ENCODE measurements around the gene VMAC.

The VMAC gene

DNA sequence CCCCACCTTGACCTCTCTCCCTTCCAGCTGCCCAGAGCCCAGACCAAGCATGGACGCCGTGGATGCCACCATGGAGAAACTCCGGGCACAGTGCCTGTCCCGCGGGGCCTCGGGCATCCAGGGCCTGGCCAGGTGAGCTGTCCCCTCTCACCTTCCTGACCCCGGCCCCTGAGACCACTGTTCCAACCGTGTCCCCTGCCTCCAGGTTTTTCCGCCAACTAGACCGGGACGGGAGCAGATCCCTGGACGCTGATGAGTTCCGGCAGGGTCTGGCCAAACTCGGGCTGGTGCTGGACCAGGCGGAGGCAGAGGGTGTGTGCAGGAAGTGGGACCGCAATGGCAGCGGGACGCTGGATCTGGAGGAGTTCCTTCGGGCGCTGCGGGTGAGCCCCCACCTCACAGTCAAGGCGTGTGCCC lies 9.7 kb downstream of the VMAC start:
- Histone ChIP-seq H3K27me3 (ENCODE audit: control insufficient read depth, low read length) (no peaks in the 10 kb centered on the region), H3K4me1 (ENCODE audit: control insufficient read depth, low read length) (no peaks in the 10 kb centered on the region), H3K9me3 (ENCODE audit: control insufficient read depth, insufficient read depth, low read length) (no peaks in the 10 kb centered on the region), H3K36me3 (ENCODE audit: control insufficient read depth, low read length) (peaks cover 34% of the 10 kb centered on the region), H3K9me2 (replicated peaks; ENCODE audit: control insufficient read depth, low read length) (no peaks in the 10 kb centered on the region), H3F3A (ENCODE audit: control insufficient read depth, insufficient read depth) (no peaks in the 10 kb centered on the region), H4K20me1 (ENCODE audit: control insufficient read depth, insufficient read depth, low read depth, low read length) (no peaks in the 10 kb centered on the region), H3K79me2 (ENCODE audit: control insufficient read depth, low read length) (no peaks in the 10 kb centered on the region), H3K4me2 (ENCODE audit: low read length) (no peak overlapping the region), H3K4me3 (ENCODE audit: low read length) (no peak overlapping the region), H3K27ac (ENCODE audit: low read depth, low read length) (no peak overlapping the region)
- TF ChIP-seq, protein P1, sequence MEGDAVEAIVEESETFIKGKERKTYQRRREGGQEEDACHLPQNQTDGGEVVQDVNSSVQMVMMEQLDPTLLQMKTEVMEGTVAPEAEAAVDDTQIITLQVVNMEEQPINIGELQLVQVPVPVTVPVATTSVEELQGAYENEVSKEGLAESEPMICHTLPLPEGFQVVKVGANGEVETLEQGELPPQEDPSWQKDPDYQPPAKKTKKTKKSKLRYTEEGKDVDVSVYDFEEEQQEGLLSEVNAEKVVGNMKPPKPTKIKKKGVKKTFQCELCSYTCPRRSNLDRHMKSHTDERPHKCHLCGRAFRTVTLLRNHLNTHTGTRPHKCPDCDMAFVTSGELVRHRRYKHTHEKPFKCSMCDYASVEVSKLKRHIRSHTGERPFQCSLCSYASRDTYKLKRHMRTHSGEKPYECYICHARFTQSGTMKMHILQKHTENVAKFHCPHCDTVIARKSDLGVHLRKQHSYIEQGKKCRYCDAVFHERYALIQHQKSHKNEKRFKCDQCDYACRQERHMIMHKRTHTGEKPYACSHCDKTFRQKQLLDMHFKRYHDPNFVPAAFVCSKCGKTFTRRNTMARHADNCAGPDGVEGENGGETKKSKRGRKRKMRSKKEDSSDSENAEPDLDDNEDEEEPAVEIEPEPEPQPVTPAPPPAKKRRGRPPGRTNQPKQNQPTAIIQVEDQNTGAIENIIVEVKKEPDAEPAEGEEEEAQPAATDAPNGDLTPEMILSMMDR (IDR thresholded peaks at IDR 0.05; ENCODE audit: low read depth, low read length, poor library complexity, severe bottlenecking) = no peak
- TF ChIP-seq EZH2phosphoT487 (IDR thresholded peaks at IDR 0.05; ENCODE audit: borderline replicate concordance, low read length) = no peak

DNA sequence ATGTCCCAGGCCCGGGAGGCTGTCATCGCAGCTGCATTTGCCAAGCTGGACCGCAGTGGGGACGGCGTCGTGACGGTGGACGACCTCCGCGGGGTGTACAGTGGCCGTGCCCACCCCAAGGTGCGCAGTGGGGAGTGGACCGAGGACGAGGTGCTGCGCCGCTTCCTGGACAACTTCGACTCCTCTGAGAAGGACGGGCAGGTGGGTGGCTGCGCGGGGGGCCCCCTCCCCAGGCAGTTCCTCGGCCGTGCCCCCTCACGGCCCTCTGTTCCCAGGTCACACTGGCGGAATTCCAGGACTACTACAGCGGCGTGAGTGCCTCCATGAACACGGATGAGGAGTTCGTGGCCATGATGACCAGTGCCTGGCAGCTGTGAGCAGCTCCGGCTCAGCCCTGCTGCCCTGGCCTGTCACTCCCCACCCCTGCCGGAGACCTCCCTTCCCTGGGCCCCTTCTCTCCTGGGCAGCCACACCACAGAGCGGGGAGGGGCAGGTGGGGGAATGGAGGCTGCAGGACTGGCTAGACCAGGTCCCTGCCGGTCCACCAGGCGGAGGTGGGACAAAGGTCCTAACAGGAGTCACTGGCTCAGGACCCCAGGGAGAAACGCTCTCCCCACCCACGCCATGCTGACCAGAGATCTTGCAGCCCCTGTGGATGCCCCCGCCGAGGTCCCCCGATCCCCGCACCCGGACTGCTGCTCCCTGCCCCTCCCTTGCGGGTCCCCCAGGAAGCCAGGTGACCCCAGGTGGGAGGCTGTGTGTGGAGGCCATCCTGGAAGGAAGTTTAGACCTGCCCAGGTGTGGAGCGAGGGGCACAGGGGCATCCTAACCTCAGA lies 10.5 kb downstream of the VMAC start:
- H3K27me3 ChIP-seq (ENCODE audit: control insufficient read depth, low read length) = no peaks in the 10 kb centered on the region
- no peaks in the 10 kb centered on the region for H4K20me1 ChIP-seq (ENCODE audit: control insufficient read depth, insufficient read depth, low read depth, low read length)
- no peak overlapping the region for H3K27ac ChIP-seq (ENCODE audit: low read depth, low read length)
- no peaks in the 10 kb centered on the region for H3K9me2 ChIP-seq (replicated peaks; ENCODE audit: control insufficient read depth, low read length)
- no peaks in the 10 kb centered on the region for H3K9me3 ChIP-seq (ENCODE audit: control insufficient read depth, insufficient read depth, low read length)
- TF ChIP-seq EZH2phosphoT487 (IDR thresholded peaks at IDR 0.05; ENCODE audit: borderline replicate concordance, low read length) = no peak
- H3K4me3 ChIP-seq (ENCODE audit: low read length) = no peak overlapping the region
- no peak overlapping the region for H3K4me2 ChIP-seq (ENCODE audit: low read length)
- H3K36me3 ChIP-seq (ENCODE audit: control insufficient read depth, low read length) = peaks cover 40% of the 10 kb centered on the region
- no peaks in the 10 kb centered on the region for H3F3A ChIP-seq (ENCODE audit: control insufficient read depth, insufficient read depth)
- H3K79me2 ChIP-seq (ENCODE audit: control insufficient read depth, low read length) = no peaks in the 10 kb centered on the region
- H3K4me1 ChIP-seq (ENCODE audit: control insufficient read depth, low read length) = no peaks in the 10 kb centered on the region

DNA sequence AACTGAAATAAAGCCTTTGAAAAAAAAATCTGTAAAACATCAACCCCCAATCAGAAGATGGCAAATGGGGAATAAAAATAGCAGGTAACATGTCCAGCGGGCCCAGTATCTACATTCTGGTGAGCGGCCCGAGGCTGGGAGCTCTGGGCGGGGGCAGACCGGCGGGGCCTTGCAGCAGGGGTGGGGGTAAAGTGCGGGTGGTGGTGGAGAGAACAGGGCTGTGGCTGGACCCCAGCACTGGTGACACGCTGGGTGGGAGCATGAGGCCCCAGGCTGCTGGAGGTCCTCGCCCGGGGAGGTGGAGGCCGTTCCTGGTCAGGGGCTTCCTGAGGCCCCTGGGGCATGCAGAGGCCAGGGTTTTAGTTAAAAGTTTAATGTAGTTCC lies 11.1 kb downstream of the VMAC start:
- Histone ChIP-seq H3F3A (ENCODE audit: control insufficient read depth, insufficient read depth) (no peaks in the 10 kb centered on the region), H3K79me2 (ENCODE audit: control insufficient read depth, low read length) (no peaks in the 10 kb centered on the region), H3K27ac (ENCODE audit: low read depth, low read length) (no peak overlapping the region), H3K4me2 (ENCODE audit: low read length) (no peak overlapping the region), H3K36me3 (ENCODE audit: control insufficient read depth, low read length) (peaks cover 40% of the 10 kb centered on the region), H3K9me3 (ENCODE audit: control insufficient read depth, insufficient read depth, low read length) (no peaks in the 10 kb centered on the region), H3K4me1 (ENCODE audit: control insufficient read depth, low read length) (no peaks in the 10 kb centered on the region), H3K4me3 (ENCODE audit: low read length) (no peak overlapping the region), H3K9me2 (replicated peaks; ENCODE audit: control insufficient read depth, low read length) (no peaks in the 10 kb centered on the region), H4K20me1 (ENCODE audit: control insufficient read depth, insufficient read depth, low read depth, low read length) (no peaks in the 10 kb centered on the region), H3K27me3 (ENCODE audit: control insufficient read depth, low read length) (no peaks in the 10 kb centered on the region)
- TF ChIP-seq, protein P1 (IDR thresholded peaks at IDR 0.05; ENCODE audit: low read depth, low read length, poor library complexity, severe bottlenecking) = no peak
- TF ChIP-seq EZH2phosphoT487 (IDR thresholded peaks at IDR 0.05; ENCODE audit: borderline replicate concordance, low read length) = no peak

DNA sequence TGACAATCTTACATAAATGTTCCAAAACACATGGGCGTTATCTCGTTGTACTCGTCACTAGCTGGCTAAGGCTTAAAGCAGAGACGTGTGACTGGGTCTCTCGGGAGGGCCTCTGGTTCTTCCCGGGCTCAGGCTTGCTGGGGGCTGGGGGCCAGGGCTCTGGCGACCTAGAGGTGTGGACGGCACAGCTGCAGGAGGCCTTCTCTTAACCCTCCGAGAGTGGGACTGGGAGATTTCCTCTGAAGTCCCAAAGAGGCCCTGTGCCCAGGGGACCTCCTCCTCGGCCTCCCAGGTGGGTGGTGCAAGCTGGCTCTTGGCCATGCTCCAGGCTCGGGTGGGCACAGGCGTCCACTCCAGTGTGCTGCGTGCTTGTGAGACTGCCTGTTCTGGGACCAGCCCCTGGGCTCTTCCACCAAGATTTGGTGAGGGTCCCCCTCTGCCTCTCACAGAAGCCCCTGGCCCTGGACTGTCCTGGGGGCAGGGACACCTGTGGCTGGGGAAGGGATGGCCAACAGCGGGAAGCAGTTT lies 11.6 kb downstream of the VMAC start:
- H4K20me1 ChIP-seq (ENCODE audit: control insufficient read depth, insufficient read depth, low read depth, low read length) = no peaks in the 10 kb centered on the region
- no peaks in the 10 kb centered on the region for H3K9me3 ChIP-seq (ENCODE audit: control insufficient read depth, insufficient read depth, low read length)
- H3K9me2 ChIP-seq (replicated peaks; ENCODE audit: control insufficient read depth, low read length) = no peaks in the 10 kb centered on the region
- H3F3A ChIP-seq (ENCODE audit: control insufficient read depth, insufficient read depth) = no peaks in the 10 kb centered on the region
- no peaks in the 10 kb centered on the region for H3K79me2 ChIP-seq (ENCODE audit: control insufficient read depth, low read length)
- H3K27ac ChIP-seq (ENCODE audit: low read depth, low read length) = no peak overlapping the region
- H3K4me2 ChIP-seq (ENCODE audit: low read length) = no peak overlapping the region
- no peaks in the 10 kb centered on the region for H3K27me3 ChIP-seq (ENCODE audit: control insufficient read depth, low read length)
- H3K4me1 ChIP-seq (ENCODE audit: control insufficient read depth, low read length) = no peaks in the 10 kb centered on the region
- TF ChIP-seq, protein P1 (IDR thresholded peaks at IDR 0.05; ENCODE audit: low read depth, low read length, poor library complexity, severe bottlenecking) = no peak
- TF ChIP-seq EZH2phosphoT487 (IDR thresholded peaks at IDR 0.05; ENCODE audit: borderline replicate concordance, low read length) = no peak
- H3K36me3 ChIP-seq (ENCODE audit: control insufficient read depth, low read length) = peaks cover 42% of the 10 kb centered on the region
- H3K4me3 ChIP-seq (ENCODE audit: low read length) = no peak overlapping the region

All from DOHH2 (cell line).